HG03135 (cell line): Measurements from ENCODE around the gene HIF1A.

ENCODE experiments used
- ATAC-seq: cut with Tn5 transposase; IDR thresholded peaks from one replicate; pipeline ENCODE4 v1.9.1; 2021; ENCODE audit warnings: mild to moderate bottlenecking, moderate library complexity; ENCODE audit not compliant: unreplicated experiment

HIF1A gene

GRCh38 chr14:61769893-61770292 lies 74.6 kb downstream of the HIF1A start:
- ATAC-seq: no peak

- ATAC-seq: no peak
These were observed 79.5 kb downstream of the HIF1A start for GRCh38 chr14:61774861-61775260.

DNA sequence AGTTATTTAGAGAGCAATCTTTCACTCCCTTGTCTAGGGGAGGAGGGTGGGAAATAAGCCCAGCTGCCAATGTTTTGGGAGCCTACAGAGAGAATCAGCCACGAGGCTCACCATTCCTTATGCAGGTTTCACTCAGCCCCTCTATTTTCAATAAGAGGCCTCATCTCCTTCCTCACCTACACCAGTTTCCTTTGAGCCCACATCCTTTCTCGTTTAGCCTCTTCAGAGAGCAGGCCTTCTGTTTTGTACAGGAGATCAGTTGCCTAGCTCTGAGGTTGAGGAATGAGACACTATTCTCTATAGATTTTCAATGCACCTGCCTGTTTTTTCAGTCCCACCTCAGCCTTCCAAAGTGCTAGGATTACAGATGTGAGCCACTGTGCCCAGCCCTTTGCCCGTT lies 84.8 kb downstream of the HIF1A start:
- ATAC-seq: no peak

GRCh38 chr14:61797309-61797708 lies 102.0 kb downstream of the HIF1A start:
- no peak for ATAC-seq
